Measurements from ENCODE around the gene ZKSCAN4. TPM values are rescaled to one million over a fixed set of nuclear protein-coding genes. Genes with fewer than 3 reads are reported as not detected.

The ZKSCAN4 gene
- total RNA-seq, 2 donors from 2014 or later, result 1.8 to 2.0 TPM

GRCh38 chr6:28248916-28249315, 3.2 kb downstream of the ZKSCAN4 start:
- Histone ChIP-seq H3K4me1 (peaks cover 0 to 20% of the 10 kb centered on the region in 2 donors), H3K9me3 (no peaks in the 10 kb centered on the region), H3K36me3 (peaks cover 42% of the 10 kb centered on the region), H3K27me3 (no peaks in the 10 kb centered on the region), H3K4me3 (no peak overlapping the region), H3K27ac (no peak overlapping the region)
- no peak for TF ChIP-seq CTCF (IDR thresholded peaks at IDR 0.05)
- DNase-seq (ENCODE audit: low spot score), result no peak

- H3K27me3 ChIP-seq, result no peaks in the 10 kb centered on the region
- peaks cover 0 to 4% of the 10 kb centered on the region in 2 donors for H3K4me1 ChIP-seq
- no peak overlapping the region for H3K27ac ChIP-seq
- no peak overlapping the region for H3K4me3 ChIP-seq
- peaks cover 42% of the 10 kb centered on the region for H3K36me3 ChIP-seq
- H3K9me3 ChIP-seq, result no peaks in the 10 kb centered on the region
- no peak for DNase-seq (ENCODE audit: low spot score)
- no peak for TF ChIP-seq CTCF (IDR thresholded peaks at IDR 0.05)
These were observed 6.7 kb downstream of the ZKSCAN4 start for GRCh38 chr6:28245206-28245941.

DNA sequence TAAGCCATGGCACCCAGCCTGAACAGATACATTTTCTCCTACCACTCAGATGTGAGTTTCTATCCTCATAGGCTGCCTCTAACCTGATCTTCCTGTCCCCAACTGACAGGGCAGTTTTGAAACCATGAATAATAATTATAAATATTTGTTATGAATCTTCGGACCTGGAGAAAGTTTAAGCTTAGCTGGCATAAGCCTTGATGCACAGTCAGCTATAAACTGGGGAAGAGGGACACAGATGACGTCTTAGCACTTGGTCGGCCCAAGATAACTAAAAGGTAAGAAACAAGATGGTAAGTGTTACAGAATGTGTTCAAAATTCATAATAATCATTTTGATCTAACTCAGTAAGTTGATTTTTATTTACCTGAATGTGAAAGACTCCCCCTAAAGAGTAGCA, 8.1 kb downstream of the ZKSCAN4 start:
- no peak for DNase-seq (ENCODE audit: low spot score)
- Histone ChIP-seq H3K9me3 (no peaks in the 10 kb centered on the region), H3K4me3 (no peak overlapping the region), H3K27ac (no peak overlapping the region), H3K36me3 (peaks cover 42% of the 10 kb centered on the region), H3K27me3 (no peaks in the 10 kb centered on the region), H3K4me1 (no peaks in the 10 kb centered on the region)
- TF ChIP-seq CTCF (IDR thresholded peaks at IDR 0.05), result no peak

- Histone ChIP-seq H3K27me3 (no peaks in the 10 kb centered on the region), H3K9me3 (no peaks in the 10 kb centered on the region), H3K27ac (no peak overlapping the region), H3K36me3 (peaks cover 16% of the 10 kb centered on the region), H3K4me1 (no peaks in the 10 kb centered on the region), H3K4me3 (no peak overlapping the region)
- no peak for TF ChIP-seq CTCF (IDR thresholded peaks at IDR 0.05)
- DNase-seq (ENCODE audit: low spot score), result no peak
These were observed 11.6 kb downstream of the ZKSCAN4 start for GRCh38 chr6:28240471-28240870.

GRCh38 chr6:28239636-28240035, 12.4 kb downstream of the ZKSCAN4 start:
- TF ChIP-seq CTCF (IDR thresholded peaks at IDR 0.05), result no peak
- Histone ChIP-seq H3K9me3 (no peaks in the 10 kb centered on the region), H3K4me3 (no peak overlapping the region), H3K27me3 (no peaks in the 10 kb centered on the region), H3K27ac (no peak overlapping the region), H3K36me3 (peaks cover 7% of the 10 kb centered on the region), H3K4me1 (no peaks in the 10 kb centered on the region)
- DNase-seq (ENCODE audit: low spot score), result no peak

Measured in right atrium auricular region (tissue), 2 donors.